ENCODE measurements around the gene DENND4B. TPM values are rescaled to one million over a fixed set of nuclear protein-coding genes. Genes with fewer than 3 reads are reported as not detected.
A peak's percentile ranks its signal among the peaks of the same experiment; 100 is the strongest.

Gene DENND4B
- total RNA-seq, 1 experiment from 2014 or later: 39.6 TPM

GRCh38 chr1:153929981-153930948 lies 16.3 kb downstream of the DENND4B start:
- Histone ChIP-seq H3K4me1 (ENCODE audit: low read length) (peaks cover 18% of the 10 kb centered on the region), H3K27ac (ENCODE audit: low read length) (no peak overlapping the region), H3K9me2 (replicated peaks; ENCODE audit: insufficient read depth, low read length) (no peaks in the 10 kb centered on the region), H3K36me3 (ENCODE audit: insufficient read depth, low read length) (peaks cover 4% of the 10 kb centered on the region), H4K20me1 (ENCODE audit: insufficient read depth, low read depth, low read length) (no peaks in the 10 kb centered on the region), H3K9me3 (ENCODE audit: low read length) (no peaks in the 10 kb centered on the region), H3K4me3 (ENCODE audit: low read length) (no peak overlapping the region), H2AFZ (ENCODE audit: low read length) (no peak overlapping the region), H3K27me3 (ENCODE audit: low read length) (no peaks in the 10 kb centered on the region), H3K4me2 (ENCODE audit: low read depth, low read length, poor library complexity, severe bottlenecking) (no peak overlapping the region), H3K79me2 (ENCODE audit: low read length) (no peaks in the 10 kb centered on the region), H3K9ac (ENCODE audit: low read length) (no peak overlapping the region)
- DNase-seq: no peak

- Histone ChIP-seq H3K4me1 (ENCODE audit: low read length) (peaks cover 18% of the 10 kb centered on the region), H2AFZ (ENCODE audit: low read length) (no peak overlapping the region), H3K4me2 (ENCODE audit: low read depth, low read length, poor library complexity, severe bottlenecking) (no peak overlapping the region), H3K9me3 (ENCODE audit: low read length) (no peaks in the 10 kb centered on the region), H3K9me2 (replicated peaks; ENCODE audit: insufficient read depth, low read length) (no peaks in the 10 kb centered on the region), H3K4me3 (ENCODE audit: low read length) (no peak overlapping the region), H3K27me3 (ENCODE audit: low read length) (no peaks in the 10 kb centered on the region), H3K27ac (ENCODE audit: low read length) (no peak overlapping the region), H3K79me2 (ENCODE audit: low read length) (no peaks in the 10 kb centered on the region), H4K20me1 (ENCODE audit: insufficient read depth, low read depth, low read length) (no peaks in the 10 kb centered on the region), H3K9ac (ENCODE audit: low read length) (no peak overlapping the region), H3K36me3 (ENCODE audit: insufficient read depth, low read length) (peaks cover 4% of the 10 kb centered on the region)
- DNase-seq: no peak
These were observed 17.1 kb downstream of the DENND4B start for GRCh38 chr1:153929426-153929825.

DNA sequence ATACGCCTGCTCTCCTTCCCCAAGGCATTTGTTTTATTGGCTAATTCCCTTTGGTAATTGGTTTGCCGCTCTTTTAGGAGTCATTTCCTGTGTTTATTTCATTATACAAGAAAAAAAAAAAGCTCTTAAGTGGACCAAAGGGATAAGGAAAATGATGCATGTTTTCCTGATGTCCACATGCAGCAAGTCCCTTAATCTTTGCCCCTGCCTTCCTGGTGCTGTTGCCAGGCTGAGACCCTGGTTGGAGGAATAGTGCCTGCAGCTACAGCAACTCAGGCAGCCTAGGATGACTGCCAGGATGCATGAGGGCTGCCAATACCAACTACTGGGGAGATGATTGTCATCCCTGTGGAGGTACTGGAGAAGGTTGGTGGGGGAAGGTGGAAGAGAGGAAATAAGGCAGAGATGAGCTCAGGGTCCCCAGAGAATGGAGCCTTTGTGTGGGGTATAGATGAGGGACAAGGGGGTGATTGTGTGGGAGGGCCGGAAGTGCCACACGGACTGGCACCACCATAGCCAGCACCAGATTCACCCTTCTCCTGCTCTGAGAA lies 17.7 kb downstream of the DENND4B start:
- no peak for DNase-seq
- H3K27ac ChIP-seq (ENCODE audit: low read length): peak overlapping the region; percentile 62
- H3K4me3 ChIP-seq (ENCODE audit: low read length): no peak overlapping the region
- no peak overlapping the region for H3K4me2 ChIP-seq (ENCODE audit: low read depth, low read length, poor library complexity, severe bottlenecking)
- H3K9ac ChIP-seq (ENCODE audit: low read length): no peak overlapping the region
- H3K36me3 ChIP-seq (ENCODE audit: insufficient read depth, low read length): peaks cover 4% of the 10 kb centered on the region
- H3K9me2 ChIP-seq (replicated peaks; ENCODE audit: insufficient read depth, low read length): no peaks in the 10 kb centered on the region
- H3K27me3 ChIP-seq (ENCODE audit: low read length): no peaks in the 10 kb centered on the region
- no peaks in the 10 kb centered on the region; the same call in 1 of the 2 replicates for H3K79me2 ChIP-seq (ENCODE audit: low read length)
- H4K20me1 ChIP-seq (ENCODE audit: insufficient read depth, low read depth, low read length): no peaks in the 10 kb centered on the region
- H3K9me3 ChIP-seq (ENCODE audit: low read length): no peaks in the 10 kb centered on the region
- peaks cover 24% of the 10 kb centered on the region for H3K4me1 ChIP-seq (ENCODE audit: low read length)
- no peak overlapping the region for H2AFZ ChIP-seq (ENCODE audit: low read length)

- Histone ChIP-seq H3K9ac (ENCODE audit: low read length) (no peak overlapping the region), H4K20me1 (ENCODE audit: insufficient read depth, low read depth, low read length) (no peaks in the 10 kb centered on the region), H3K4me2 (ENCODE audit: low read depth, low read length, poor library complexity, severe bottlenecking) (no peak overlapping the region), H2AFZ (ENCODE audit: low read length) (no peak overlapping the region), H3K36me3 (ENCODE audit: insufficient read depth, low read length) (peaks cover 4% of the 10 kb centered on the region), H3K79me2 (ENCODE audit: low read length) (peaks cover 2% of the 10 kb centered on the region; the same call in 1 of the 2 replicates), H3K9me3 (ENCODE audit: low read length) (no peaks in the 10 kb centered on the region), H3K4me3 (ENCODE audit: low read length) (no peak overlapping the region), H3K4me1 (ENCODE audit: low read length) (peaks cover 27% of the 10 kb centered on the region), H3K27ac (ENCODE audit: low read length) (peak overlapping the region; percentile 62), H3K9me2 (replicated peaks; ENCODE audit: insufficient read depth, low read length) (no peaks in the 10 kb centered on the region), H3K27me3 (ENCODE audit: low read length) (no peaks in the 10 kb centered on the region)
- DNase-seq: no peak
These were observed 18.3 kb downstream of the DENND4B start for GRCh38 chr1:153928245-153928644.

GRCh38 chr1:153926405-153926804 lies 20.1 kb downstream of the DENND4B start:
- Histone ChIP-seq H2AFZ (ENCODE audit: low read length) (no peak overlapping the region), H3K4me3 (ENCODE audit: low read length) (no peak overlapping the region), H3K27me3 (ENCODE audit: low read length) (no peaks in the 10 kb centered on the region), H3K9me3 (ENCODE audit: low read length) (no peaks in the 10 kb centered on the region), H3K9me2 (replicated peaks; ENCODE audit: insufficient read depth, low read length) (no peaks in the 10 kb centered on the region), H3K79me2 (ENCODE audit: low read length) (peaks cover 11% of the 10 kb centered on the region), H4K20me1 (ENCODE audit: insufficient read depth, low read depth, low read length) (no peaks in the 10 kb centered on the region; the same call in 1 of the 2 replicates), H3K4me1 (ENCODE audit: low read length) (peaks cover 28% of the 10 kb centered on the region), H3K36me3 (ENCODE audit: insufficient read depth, low read length) (peaks cover 4% of the 10 kb centered on the region), H3K4me2 (ENCODE audit: low read depth, low read length, poor library complexity, severe bottlenecking) (no peak overlapping the region), H3K9ac (ENCODE audit: low read length) (no peak overlapping the region), H3K27ac (ENCODE audit: low read length) (no peak overlapping the region)
- no peak for DNase-seq

- Histone ChIP-seq H3K79me2 (ENCODE audit: low read length) (peaks cover 41% of the 10 kb centered on the region), H3K36me3 (ENCODE audit: insufficient read depth, low read length) (peaks cover 8% of the 10 kb centered on the region; the same call in 1 of the 2 replicates), H3K4me3 (ENCODE audit: low read length) (peak within 1 kb of the TSS; percentile 77), H3K9me2 (replicated peaks; ENCODE audit: insufficient read depth, low read length) (no peaks in the 10 kb centered on the region), H3K27me3 (ENCODE audit: low read length) (no peaks in the 10 kb centered on the region), H3K4me1 (ENCODE audit: low read length) (peaks cover 38% of the 10 kb centered on the region), H3K9me3 (ENCODE audit: low read length) (no peaks in the 10 kb centered on the region), H3K27ac (ENCODE audit: low read length) (peak within 1 kb of the TSS; percentile 91), H2AFZ (ENCODE audit: low read length) (peak within 1 kb of the TSS; percentile 93), H4K20me1 (ENCODE audit: insufficient read depth, low read depth, low read length) (peaks cover 26% of the 10 kb centered on the region), H3K9ac (ENCODE audit: low read length) (peak within 1 kb of the TSS; percentile 97), H3K4me2 (ENCODE audit: low read depth, low read length, poor library complexity, severe bottlenecking) (peak within 1 kb of the TSS; percentile 94)
- peak; percentile 100 for DNase-seq
These were observed 23.3 kb downstream of the DENND4B start, which contains the start of gene GATAD2B for GRCh38 chr1:153922972-153923925. TSS of gene GATAD2B (minus strand) at chr1:153922972. CDS start at chr1:153828347, 94,625 bp downstream.

GRCh38 chr1:153922076-153922971 lies 24.2 kb downstream of the DENND4B start:
- H4K20me1 ChIP-seq (ENCODE audit: insufficient read depth, low read depth, low read length): peaks cover 35% of the 10 kb centered on the region
- H3K4me3 ChIP-seq (ENCODE audit: low read length): peak overlapping the region; percentile 75
- H3K36me3 ChIP-seq (ENCODE audit: insufficient read depth, low read length): peaks cover 13% of the 10 kb centered on the region; the same call in 1 of the 2 replicates
- peak overlapping the region; percentile 97 for H3K9ac ChIP-seq (ENCODE audit: low read length)
- peaks cover 50% of the 10 kb centered on the region for H3K79me2 ChIP-seq (ENCODE audit: low read length)
- peak overlapping the region; percentile 94 for H3K4me2 ChIP-seq (ENCODE audit: low read depth, low read length, poor library complexity, severe bottlenecking)
- H3K4me1 ChIP-seq (ENCODE audit: low read length): peaks cover 39% of the 10 kb centered on the region
- H3K27me3 ChIP-seq (ENCODE audit: low read length): no peaks in the 10 kb centered on the region
- H3K9me2 ChIP-seq (replicated peaks; ENCODE audit: insufficient read depth, low read length): no peaks in the 10 kb centered on the region
- H3K9me3 ChIP-seq (ENCODE audit: low read length): no peaks in the 10 kb centered on the region
- peak overlapping the region; percentile 91 for H3K27ac ChIP-seq (ENCODE audit: low read length)
- DNase-seq: peak; percentile 93
- no peak overlapping the region for H2AFZ ChIP-seq (ENCODE audit: low read length)

Measured in Karpas-422 (cell line).